Measurements from ENCODE around the gene TBC1D22B.
A peak's percentile ranks its signal among the peaks of the same experiment; 100 is the strongest.
"Not testable (repeated sequence)": the region's sequence is repeated elsewhere in the genome, so short reads cannot be mapped to it uniquely, and the experiment has no call there.

TBC1D22B gene

DNA sequence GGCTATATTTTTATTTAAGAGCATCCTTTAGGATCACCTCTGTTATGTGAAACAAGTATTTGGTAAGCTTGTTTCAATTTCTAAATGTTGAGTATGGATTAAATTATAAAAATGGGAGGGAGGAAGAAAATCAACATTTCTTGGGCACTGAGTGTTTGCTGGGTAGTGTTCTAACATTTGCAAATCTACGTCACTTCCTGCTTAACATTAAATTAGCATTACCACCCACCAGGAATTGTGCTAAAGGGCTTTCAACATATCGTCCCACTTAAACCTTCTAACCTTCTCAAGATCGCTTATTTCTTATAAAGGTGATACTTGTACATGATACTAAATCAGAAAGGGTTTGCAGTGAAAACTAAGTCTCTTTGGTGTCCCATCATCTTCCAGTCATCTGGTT, 8.3 kb downstream of the TBC1D22B start:
- DNase-seq (ENCODE audit: low spot score), result no peak

DNA sequence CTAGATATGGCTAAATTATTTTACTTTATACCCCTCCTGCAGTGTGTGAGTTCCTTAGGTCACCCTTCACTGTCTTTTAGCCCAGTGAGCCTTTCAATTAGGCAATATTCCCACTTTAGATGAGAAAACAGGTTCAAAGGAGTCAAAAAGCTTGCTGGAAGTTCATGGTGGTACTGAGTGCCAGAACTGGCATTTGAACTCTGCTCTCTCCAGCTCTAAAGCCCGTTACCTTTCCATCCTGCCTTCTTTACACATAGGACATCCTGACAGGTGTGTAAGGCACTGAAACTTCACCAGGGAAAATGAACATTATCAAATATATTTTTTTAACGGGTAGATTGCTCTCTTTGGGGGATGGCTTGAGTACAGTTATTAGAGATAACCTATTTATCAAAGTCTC, 11.5 kb downstream of the TBC1D22B start:
- no peak for DNase-seq (ENCODE audit: low spot score)

DNA sequence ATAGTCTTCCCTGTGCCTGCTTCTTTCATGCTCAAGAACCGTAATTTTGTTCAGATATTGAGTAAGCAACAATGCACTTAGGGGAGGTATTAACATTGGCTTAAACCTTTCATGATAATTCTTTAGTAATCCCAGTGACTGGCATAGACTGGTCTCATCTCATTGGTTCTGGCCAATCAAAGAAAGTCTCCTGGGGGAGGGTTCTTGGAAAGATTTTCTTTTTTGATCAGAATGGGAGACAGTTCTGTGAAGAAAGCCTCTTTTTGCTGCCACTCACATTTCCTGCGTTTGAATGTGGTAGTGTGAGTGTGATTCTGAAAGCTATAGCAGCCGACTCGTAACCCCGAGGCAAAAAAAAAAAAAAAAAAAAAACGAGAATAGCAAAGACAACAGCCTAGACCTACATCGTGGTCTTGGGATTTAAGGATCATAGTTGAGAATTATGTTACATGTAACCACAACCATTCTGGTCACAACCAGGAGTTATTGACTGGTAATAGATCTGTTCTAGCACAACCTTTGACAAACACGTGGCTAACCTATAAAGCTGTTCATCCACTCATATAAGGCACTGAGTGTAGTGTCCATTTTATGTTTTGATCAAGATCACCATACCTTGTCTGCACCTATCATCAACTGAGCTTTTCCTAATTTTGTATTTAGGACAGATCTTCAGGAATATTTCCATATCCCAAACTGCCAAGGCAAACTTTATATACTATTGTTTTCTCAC, 15.4 kb downstream of the TBC1D22B start:
- DNase-seq (ENCODE audit: low spot score), result no peak

DNA sequence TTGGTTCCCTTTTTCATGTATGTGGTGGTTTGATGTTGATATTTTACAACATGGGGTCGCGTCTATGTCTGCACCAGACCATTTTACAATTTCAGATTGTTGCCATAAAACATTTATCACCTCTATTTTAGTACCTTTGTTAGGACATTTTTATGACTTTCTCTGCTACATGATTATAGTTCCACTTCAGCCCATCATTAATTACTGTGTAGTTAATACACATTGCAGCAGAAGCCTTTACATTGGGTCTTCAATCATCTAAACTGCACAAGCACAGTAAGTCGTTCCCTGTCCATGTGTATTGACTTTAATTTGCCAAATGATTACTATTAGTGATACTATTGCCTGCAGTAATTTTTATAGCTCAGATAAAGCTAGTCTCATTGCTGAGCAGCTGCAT, 16.1 kb downstream of the TBC1D22B start:
- no peak for DNase-seq (ENCODE audit: low spot score)

DNA sequence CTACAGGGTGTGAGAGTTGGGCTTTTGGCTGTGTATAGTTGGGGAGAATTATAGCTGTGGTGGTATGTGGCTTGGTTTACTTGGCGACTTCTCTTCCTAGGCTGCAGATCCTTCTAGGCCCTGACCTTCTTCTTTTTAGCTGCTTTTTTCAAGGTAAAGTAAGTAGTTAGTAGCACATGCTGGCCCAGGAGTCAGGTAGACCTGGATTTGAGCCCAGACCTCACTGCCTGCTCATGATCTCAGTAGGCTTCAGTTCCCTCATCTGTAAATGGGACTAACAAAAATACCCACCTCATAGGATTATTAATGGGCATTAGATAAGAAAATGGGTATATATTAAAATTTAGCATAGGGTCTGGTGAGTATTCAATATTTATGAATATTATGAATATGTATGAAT, 17.8 kb downstream of the TBC1D22B start:
- DNase-seq (ENCODE audit: low spot score), result no peak

DNA sequence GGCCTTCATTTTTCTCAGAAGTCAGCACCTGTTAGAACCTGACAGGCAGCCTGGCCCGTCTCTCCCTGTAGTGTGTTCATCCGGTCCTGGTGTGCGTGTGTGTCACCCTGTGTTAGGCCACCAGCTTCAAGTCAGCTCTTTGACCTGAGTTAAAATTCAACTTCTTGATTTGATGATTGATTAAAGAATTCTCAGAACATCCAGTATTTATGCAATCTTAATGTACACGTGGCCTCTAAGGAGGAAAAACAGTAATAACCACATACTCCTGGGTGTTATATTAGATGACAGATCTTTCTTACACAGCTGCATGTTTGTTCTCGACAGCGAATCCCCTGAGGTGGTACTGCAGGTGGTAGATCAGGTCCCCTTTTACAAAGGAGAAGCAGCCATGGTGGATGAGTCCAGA, 19.4 kb downstream of the TBC1D22B start:
- no peak for DNase-seq (ENCODE audit: low spot score)

DNA sequence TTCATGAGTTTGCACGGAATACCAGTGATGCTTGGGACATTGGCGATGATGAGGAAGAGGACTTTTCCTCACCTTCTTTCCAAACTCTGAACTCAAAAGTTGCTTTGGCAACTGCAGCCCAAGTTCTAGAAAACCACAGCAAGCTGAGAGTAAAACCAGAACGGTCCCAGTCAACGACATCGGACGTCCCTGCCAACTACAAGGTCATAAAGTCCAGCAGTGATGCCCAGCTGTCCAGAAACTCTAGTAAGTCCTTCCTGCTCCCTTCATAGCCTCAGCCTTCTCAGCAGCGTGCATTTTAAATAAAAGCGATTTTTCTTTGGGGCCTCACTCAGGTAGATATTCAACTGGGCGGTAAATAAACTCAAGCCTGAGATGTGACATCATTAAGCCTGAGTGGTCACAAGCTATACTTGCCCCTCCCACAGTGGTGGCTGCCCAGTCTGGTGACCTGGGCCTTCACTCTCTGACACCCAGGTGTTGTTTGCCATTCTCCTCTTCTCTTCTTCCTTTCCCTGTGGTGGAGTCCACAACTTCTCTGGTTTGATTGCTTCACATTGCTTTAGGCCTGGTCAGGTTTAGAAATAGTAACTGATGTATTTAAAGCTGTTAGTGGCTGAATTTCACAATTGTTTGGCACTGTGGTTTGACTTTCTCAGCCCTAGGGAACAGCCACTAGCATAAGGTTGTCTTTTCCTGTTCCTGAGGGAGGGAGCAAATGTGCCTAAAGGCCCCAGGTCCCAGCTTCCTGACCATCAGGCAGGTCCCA, 22.0 kb downstream of the TBC1D22B start:
- DNase-seq (ENCODE audit: low spot score), result peak; percentile 50

DNA sequence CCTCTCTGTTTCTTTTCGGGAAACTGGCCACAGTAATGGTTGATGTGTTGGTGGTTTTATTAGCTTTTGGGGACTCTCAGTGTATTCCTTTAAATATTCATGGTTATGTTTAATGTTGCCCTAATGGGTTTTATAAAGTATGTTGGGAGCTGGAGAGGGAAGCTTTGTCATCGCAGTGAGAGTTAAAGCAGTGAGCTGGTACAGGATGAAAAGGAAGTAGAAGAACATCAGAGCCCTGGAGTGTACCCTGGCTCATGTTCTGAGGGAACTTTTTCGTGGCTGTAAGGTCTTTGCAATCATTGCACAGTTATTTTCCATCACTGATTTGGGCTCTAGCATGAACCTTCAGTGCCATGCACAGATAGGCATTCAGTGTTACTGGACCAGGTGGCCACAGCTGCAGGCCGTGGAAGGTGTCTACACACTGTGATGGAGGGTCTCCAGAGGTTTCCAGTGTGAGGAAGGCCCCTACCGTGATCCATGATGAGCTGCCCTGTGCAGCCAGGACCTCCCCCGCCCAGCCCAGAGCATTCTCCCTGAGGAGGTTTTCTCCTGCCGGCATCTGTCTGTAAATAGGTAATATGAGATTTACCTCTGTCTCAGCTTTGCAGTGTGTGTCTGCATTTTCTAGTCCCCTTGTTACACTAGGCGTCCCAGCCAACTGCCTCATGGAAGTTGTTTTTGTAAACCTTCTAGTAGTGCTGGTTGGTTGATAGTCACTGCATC, 22.8 kb downstream of the TBC1D22B start:
- DNase-seq (ENCODE audit: low spot score), result no peak

DNA sequence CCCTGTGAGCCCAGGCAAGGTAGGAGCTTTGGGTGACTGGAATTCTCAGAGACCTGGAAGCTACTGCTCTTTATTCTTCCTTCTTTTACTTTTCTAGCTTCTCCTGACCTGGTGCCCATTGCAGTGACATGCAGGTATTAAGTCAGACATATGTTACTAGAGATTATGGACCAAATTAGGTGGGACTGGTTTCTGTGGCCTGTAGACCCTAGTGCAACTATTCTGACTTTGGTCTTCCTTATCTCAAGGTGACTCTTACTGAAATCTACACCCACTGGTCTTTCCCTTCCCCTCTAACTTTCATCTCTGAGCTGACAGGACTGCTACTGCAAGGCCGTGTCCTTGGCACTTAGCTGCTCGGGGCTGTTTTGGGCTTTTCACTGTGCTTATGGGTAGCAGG, 24.8 kb downstream of the TBC1D22B start:
- no peak for DNase-seq (ENCODE audit: low spot score)

DNA sequence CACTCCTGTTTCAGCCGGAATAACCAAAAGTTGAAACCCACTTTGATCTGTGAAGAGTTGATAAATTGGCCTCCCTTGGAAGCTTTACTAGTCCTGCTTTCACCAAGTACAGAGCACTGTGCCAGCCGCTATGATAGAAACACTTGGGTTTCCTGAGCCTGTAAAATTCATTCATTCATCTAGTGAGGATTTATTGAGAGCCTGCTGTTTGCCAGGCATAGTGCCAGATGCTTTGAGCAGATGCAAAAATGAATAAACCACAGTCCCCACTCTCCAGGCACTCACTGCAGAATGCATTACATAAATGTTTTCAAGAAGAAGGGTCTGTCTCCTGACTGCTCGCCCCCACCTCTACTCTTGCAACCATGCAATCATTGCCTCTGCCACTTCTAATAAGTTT, 25.7 kb downstream of the TBC1D22B start:
- no peak for DNase-seq (ENCODE audit: low spot score)

DNA sequence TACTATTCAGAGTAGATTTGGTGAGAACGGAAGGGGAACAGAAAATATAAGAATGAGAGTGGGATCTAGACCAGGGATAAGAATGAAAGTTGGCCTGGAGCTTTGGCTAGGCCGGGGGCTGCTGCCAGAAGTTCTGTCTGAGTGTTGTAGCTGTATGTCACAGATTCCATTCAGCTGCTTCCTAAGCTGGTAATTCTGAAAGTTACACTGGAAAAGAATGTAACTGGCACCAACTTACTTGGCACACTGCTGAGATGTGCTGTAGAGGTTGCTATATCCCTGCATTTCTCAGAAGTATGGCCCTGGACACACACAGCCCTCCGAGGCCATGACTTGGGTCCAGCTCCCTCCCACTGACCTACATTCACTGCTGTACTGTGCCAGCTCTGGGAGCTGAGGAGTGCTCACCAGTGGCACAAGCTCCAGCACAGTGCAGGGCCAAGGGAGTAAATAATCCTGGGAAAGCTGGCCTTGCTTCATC, 26.1 kb downstream of the TBC1D22B start:
- DNase-seq (ENCODE audit: low spot score), result peak; percentile 47

DNA sequence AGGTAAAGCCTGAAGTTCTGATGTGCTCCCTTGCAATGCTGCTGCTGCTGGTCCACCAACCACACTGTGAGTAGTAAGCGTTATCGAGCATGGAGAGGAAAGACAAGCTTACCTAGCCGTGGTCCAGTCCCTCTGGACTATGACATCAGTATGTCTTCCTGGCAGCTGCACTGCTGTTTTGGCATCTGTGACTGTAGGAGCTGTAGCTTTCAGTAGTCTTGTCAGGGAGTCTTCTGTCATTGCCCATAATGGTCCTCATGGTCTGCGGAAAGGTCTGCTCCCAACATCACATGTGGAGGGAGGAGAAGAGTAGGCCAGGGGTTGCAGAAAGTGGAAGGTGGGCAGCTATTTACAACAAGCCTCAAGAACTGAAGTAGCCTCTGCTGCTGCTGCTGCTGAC, 27.2 kb downstream of the TBC1D22B start:
- no peak for DNase-seq (ENCODE audit: low spot score)

DNA sequence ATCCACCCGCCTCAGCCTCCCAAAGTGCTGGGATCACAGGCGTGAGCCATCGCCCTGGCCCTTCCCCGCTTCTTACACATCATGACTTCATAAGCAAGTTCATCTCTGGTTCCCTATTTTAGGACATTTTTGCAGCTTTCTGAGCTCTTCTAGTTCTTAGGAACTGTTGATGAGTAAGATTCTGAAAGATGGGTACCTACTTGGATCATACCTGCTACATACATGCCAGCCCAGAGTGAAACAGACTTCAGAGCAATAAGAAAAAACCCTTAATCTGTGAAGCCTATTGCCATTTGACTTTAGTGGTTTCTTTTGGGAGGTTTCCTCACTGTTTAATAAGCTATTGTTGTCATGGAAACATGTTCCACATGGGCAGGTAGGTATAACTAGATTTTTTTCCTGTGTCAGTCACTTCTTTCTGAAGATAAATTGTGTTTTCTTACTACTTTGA, 28.3 kb downstream of the TBC1D22B start:
- DNase-seq (ENCODE audit: low spot score), result no peak

DNA sequence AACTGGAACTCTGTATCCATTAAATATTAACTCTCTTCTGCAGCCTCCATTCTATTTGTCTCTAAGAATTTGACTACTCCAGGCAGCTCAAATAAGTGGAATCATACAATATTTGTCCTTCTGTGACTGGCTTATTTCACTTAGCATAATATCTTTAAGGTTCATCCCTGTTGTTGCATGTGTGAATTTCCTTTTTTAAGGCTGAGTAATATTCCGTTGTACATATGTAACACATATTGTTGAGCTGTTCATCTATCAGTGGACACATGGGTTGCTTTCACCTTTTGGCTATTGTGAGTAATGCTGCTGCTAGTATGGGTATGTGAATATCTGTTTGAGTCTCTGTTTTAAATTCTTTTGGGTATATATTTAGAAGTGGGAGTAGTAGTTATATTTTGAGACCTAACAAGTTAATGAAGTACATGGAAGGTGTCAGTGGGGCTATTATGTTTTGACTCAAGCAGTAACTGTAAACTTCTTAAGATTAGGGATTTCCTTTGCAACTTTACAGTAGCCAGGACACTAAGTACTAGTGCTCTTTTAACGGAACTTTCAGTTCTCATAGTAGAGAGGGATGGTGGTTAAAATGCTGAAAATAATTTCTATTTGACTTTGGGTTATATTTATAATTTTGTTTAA, 30.1 kb downstream of the TBC1D22B start:
- DNase-seq (ENCODE audit: low spot score), result no peak

DNA sequence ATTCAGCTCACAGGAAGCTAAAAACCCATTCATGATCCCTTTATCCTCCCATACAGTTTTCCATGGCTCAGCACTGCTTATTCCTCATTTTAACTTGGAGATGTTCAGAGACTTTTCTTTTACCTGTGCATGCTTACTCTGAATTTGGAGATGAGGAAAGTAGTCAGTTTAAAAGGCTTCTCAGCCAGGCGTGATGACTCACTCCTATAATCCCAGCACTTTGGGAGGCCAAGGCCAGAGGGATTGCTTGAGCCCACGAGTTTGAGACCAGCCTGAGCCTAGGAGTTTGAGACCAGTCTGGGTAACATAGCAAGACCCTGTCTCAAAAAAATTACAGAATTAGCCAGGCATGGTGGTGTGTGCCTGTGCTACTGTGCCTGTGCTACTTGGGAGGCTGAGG, 30.7 kb downstream of the TBC1D22B start:
- DNase-seq (ENCODE audit: low spot score), result no peak

DNA sequence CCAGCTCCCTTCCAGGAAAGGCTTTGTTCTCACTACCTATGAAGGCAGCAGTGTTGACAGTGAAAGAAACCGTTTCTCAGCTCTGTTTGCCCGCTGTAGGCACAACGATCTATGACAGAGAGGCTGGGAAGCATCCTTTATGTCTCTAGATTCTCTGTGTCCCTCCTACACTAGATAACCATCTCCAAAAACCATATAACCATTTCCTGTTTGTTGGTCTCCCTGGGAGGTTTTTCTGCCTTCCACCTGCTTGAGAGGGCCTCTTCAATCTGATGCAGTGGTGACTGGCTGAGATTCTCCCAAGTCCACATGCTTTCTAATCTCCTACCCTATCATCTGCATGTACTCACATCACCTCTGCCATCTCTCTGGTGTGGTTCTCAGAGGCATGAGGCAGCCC, 32.4 kb downstream of the TBC1D22B start:
- DNase-seq (ENCODE audit: low spot score), result no peak

DNA sequence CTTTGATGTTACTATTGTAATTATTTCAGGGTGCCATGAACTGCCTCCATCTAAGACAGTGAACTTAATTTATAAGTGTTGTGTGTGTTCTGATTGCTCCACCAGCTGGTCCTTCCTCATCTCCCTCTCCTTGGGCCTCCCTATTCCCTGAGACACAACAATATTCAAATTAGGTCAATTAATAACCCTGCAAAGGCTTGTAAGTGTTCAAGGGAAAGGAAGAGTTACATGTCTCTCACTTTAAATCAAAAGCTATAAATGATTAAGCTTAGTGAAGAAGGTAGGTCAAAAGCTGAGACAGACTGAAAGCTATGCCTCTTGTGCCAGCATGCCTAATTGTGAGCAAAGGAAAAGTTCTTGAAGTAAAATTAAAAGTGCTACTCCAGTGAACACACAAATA, 35.9 kb downstream of the TBC1D22B start:
- no peak for DNase-seq (ENCODE audit: low spot score)

DNA sequence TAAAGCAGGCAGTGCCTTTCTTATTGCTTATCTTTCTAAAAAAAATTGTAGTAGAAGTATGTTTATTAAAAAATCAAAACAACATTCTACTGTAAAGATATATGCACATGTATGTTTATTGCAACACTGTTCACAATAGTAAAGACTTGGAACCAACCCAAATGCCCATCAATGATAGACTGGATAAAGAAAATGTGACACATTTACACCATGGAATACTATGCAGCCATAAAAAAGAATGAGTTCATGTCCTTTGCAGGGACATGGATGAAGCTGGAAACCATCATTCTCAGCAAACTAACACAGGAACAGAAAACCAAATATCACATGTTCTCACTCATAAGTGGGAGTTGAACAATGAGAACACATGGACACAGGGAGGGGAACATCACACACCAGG, 40.1 kb downstream of the TBC1D22B start:
- DNase-seq (ENCODE audit: low spot score), result not testable (repeated sequence)

DNA sequence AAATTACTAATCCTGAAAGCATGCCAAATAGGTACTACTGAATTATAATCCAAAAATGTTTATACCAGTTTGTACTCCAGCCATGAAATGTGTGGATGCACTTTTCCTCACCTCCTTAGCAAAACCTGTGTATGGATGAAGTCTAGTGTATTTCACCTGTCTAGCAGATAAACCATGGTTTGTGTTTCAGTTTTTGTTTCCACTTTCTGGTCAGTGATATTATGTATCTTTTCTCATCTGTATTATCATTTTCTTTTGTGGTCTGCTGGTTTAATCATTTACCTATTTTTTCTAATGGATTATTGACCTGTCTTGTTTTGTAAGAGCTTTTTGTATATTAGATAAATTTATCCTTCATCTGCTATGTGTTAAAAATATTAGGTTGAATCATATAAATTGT, 41.4 kb downstream of the TBC1D22B start:
- no peak for DNase-seq (ENCODE audit: low spot score)

DNA sequence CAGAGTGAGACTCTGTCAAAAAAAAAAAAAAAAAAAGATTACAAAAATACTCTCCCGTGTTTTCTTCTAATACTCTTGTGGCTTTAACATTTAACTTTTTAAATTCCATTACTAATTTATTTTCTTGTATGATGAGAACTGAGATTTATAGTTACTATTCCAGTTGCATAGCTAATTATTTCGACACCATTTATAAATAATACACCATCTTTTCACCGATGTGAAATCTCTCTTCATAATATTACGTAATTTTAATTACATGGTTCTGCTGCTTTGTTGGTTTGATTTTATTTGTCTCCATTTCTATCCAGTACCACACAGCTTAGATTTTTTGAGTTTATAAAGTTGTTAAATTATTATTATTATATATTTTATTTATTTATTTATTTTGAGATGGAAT, 42.4 kb downstream of the TBC1D22B start:
- DNase-seq (ENCODE audit: low spot score), result no peak

DNA sequence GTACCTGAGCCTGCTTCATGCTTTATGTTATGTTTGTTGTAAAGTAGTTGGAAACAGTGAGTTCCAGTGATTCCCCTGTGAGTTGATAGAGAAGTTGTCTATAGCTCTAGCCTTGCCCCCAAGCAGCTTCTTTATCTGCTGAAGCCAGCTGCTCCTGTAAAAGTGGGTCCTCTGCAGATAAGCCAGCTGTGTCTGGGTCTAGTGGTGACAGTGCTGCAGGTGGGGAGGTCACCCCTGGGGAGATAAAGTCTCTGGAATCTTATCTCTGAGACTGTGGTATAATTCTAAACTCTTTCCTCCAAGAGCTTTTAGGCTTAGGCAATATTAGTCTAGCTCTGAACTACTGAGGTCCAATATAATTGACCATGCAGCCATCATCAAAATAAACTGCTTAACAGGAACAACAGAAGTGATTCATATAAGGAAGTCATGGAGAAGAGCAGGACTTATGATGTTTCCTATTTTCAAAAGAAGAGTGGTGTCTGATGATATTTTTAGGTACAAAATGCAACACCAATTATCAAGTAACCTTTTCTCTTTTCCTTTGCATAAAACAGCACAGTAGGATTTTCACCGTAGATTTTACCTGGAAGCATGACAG, 44.6 kb downstream of the TBC1D22B start:
- DNase-seq (ENCODE audit: low spot score), result no peak

DNA sequence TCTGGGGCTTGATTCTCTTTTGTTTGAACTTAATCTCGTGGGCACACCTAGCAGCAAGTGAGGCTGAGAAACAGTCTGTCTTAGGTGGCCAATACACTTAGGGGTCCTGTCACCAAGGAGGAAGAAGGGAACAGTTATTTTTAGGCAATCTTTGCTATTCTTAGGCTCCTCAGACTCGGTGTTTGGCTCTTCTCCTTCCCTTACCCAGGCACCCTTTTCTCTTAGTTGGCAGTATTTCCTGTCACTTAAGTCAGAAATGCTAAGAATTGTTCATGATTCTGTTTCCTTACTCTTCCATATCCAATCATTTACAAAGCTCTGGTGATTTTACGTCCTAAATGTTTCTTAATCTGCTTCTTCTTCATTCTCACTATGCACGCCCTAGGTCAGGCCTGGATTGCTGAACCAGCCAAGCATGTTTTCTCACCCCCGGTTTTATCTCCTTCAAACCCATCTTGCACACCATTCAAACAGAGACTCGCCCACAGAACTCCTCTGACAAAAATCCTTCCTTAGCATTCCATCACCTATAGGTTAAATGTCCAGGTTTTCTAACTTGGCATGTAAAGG, 45.6 kb downstream of the TBC1D22B start:
- no peak for DNase-seq (ENCODE audit: low spot score)
